DMS114 treated with DMSO at 0.1 percent for 48 hours (cell line): ENCODE data around the gene GPR82.
"Not testable (repeated sequence)": the region's sequence is repeated elsewhere in the genome, so short reads cannot be mapped to it uniquely, and the experiment has no call there.

Source experiments
- DNase-seq: peaks from one replicate; lab custom pipeline; 2025; ENCODE audit not compliant: unreplicated experiment; lab: John Stamatoyannopoulos, UW

Gene GPR82

GRCh38 chrX:41723826-41724225, at the start of gene GPR82:
Gene GPR82, plus strand, starts transcription at chrX:41724181. Its CDS starts 2,846 bp downstream, at chrX:41727027.
- no peak for DNase-seq

GRCh38 chrX:41676361-41676760, 47.6 kb upstream of the GPR82 start:
- DNase-seq = not testable (repeated sequence)

GRCh38 chrX:41677183-41678060, 46.6 kb upstream of the GPR82 start:
- DNase-seq = no peak

GRCh38 chrX:41684138-41684537, 39.8 kb upstream of the GPR82 start:
- DNase-seq = no peak

- DNase-seq = no peak
These were observed 39.0 kb upstream of the GPR82 start for GRCh38 chrX:41684940-41685339.

- no peak for DNase-seq
These were observed 37.2 kb upstream of the GPR82 start for GRCh38 chrX:41686788-41687187.

- no peak for DNase-seq
These were observed 35.8 kb upstream of the GPR82 start for GRCh38 chrX:41688156-41688555.

- no peak for DNase-seq
These were observed 35.1 kb upstream of the GPR82 start, which contains the start of gene GPR34 for GRCh38 chrX:41688835-41689234. Gene GPR34, plus strand, starts transcription at chrX:41688973. Its CDS starts 6,661 bp downstream, at chrX:41695634.

- no peak for DNase-seq
These were observed 34.3 kb upstream of the GPR82 start for GRCh38 chrX:41689711-41690110.

GRCh38 chrX:41692162-41692749, 31.7 kb upstream of the GPR82 start:
- no peak for DNase-seq

- no peak for DNase-seq
These were observed 31.0 kb upstream of the GPR82 start for GRCh38 chrX:41693024-41693423.

- DNase-seq = no peak
These were observed 28.6 kb upstream of the GPR82 start for GRCh38 chrX:41695426-41695825.

GRCh38 chrX:41703574-41704029, 20.4 kb upstream of the GPR82 start:
- no peak for DNase-seq

GRCh38 chrX:41705042-41705441, 18.9 kb upstream of the GPR82 start:
- DNase-seq = no peak

- no peak for DNase-seq
These were observed 18.2 kb upstream of the GPR82 start for GRCh38 chrX:41705680-41706374.

GRCh38 chrX:41707218-41707617, 16.8 kb upstream of the GPR82 start:
- DNase-seq = no peak

- DNase-seq = no peak
These were observed 15.5 kb upstream of the GPR82 start for GRCh38 chrX:41708486-41708885.

GRCh38 chrX:41711021-41711667, 12.8 kb upstream of the GPR82 start:
- DNase-seq = no peak

- no peak for DNase-seq
These were observed 7.8 kb upstream of the GPR82 start for GRCh38 chrX:41716222-41716621.

- no peak for DNase-seq
These were observed 7.1 kb upstream of the GPR82 start for GRCh38 chrX:41716767-41717473.
